HepG2 (cell line): ENCODE measurements around the gene HLA-DPA1. TPM values are rescaled to one million over a fixed set of nuclear protein-coding genes. Genes with fewer than 3 reads are reported as not detected.

Source experiments
- CENPT ChIP-seq: sonication (generic); formaldehyde crosslinking; IDR thresholded peaks from 2 replicates; pipeline ENCODE4 v1.8.0; 2022; ENCODE audit warnings: low read depth, mild to moderate bottlenecking, moderate library complexity, missing genetic modification reagents
- CHCHD3 ChIP-seq: sonication (generic); formaldehyde crosslinking; IDR thresholded peaks from 2 replicates; pipeline ENCODE4 v1.8.0; 2022; ENCODE audit warnings: mild to moderate bottlenecking, missing genetic modification reagents, moderate library complexity
- PBX3 ChIP-seq: sonication (generic); formaldehyde crosslinking; IDR thresholded peaks from 2 replicates; pipeline ENCODE4 v1.8.1; 2023; ENCODE audit warnings: missing genetic modification reagents, inconsistent platforms, borderline replicate concordance
- SRF ChIP-seq: IDR thresholded peaks from 2 replicates; pipeline ENCODE4 v1.6.1; 2011; ENCODE audit warnings: mild to moderate bottlenecking, low read depth, low read length, moderate library complexity
- ZHX2 ChIP-seq, 2 experiments: sonication (generic) in 1 of 2; formaldehyde crosslinking in 1 of 2; IDR thresholded peaks; 2 replicates each; pipeline versions ENCODE4 v1.6.1 to v1.9.0; 2014 to 2022; ENCODE audit warnings: antibody characterized with exemption in 1 of 2, borderline replicate concordance in 1 of 2, inconsistent platforms in 1 of 2, low read depth in 1 of 2, missing genetic modification reagents in 1 of 2
- ZNF142 ChIP-seq: sonication (generic); formaldehyde crosslinking; IDR thresholded peaks from 2 replicates; pipeline ENCODE4 v1.4.0; 2020; ENCODE audit warnings: missing genetic modification reagents
- ZNF879 ChIP-seq: sonication (generic); formaldehyde crosslinking; IDR thresholded peaks from 2 replicates; pipeline ENCODE4 v1.8.1; 2023; ENCODE audit warnings: missing genetic modification reagents
- polyA plus RNA-seq, 8 experiments: library from polyadenylated mRNA; depleted of rRNA in 3 of 8; stranded (reverse) in 7 of 8; unstranded in 1 of 8; fragments of >200 nt; fragmentation: Illumina TruSeq in 4 of 8; extraction: Trizol in 4 of 8; gene quantifications; 2 replicates each; pipeline versions ENCODE4 v1.2.1 to v1.2.3, GENCODE V29; 2011 to 2016; ENCODE audit warnings: low read depth in 4 of 8, missing spikeins in 1 of 8, mixed read lengths in 1 of 8; ENCODE audit not compliant: insufficient read depth in 1 of 8
- total RNA-seq, 5 experiments: library from RNA; depleted of rRNA; stranded (reverse); fragments of >200 nt; fragmentation: Illumina TruSeq; extraction: Trizol; gene quantifications; 2 replicates each; pipeline ENCODE4 v1.2.3, GENCODE V29; 2016; ENCODE audit warnings: low read depth in 1 of 5

The HLA-DPA1 gene
- total and polyA plus RNA-seq, 2 of the 13 experiments (the other 11 are each of a cell fraction or from before 2014, with no cell fraction given): not detected

- TF ChIP-seq ZHX2 (IDR thresholded peaks at IDR 0.05; ENCODE audit: low read depth) (no peak), ZHX2 (CRISPR knock-in tag; IDR thresholded peaks at IDR 0.05; ENCODE audit: borderline replicate concordance) (no peak), CHCHD3 (no peak), PBX3 (CRISPR knock-in tag) (no peak), ZNF142 (CRISPR knock-in tag) (no peak), SRF (no peak), ZNF879 (CRISPR knock-in tag) (no peak), CENPT (CRISPR knock-in tag) (no peak)
These were observed 56.4 kb downstream of the HLA-DPA1 start (continued) for GRCh38 chr6:33017018-33017417.
